GM12864 (cell line): Measurements from ENCODE around the gene RPL7A.

Source experiments
- DNase-seq: peaks from one replicate; pipeline ENCODE4 v3.0.0-alpha.2; 2011; ENCODE audit warnings: low read depth
- H3K4me3 ChIP-seq: 2 replicates; pipeline ENCODE4 v1.5.1; 2011; ENCODE audit warnings: mild to moderate bottlenecking, low read depth, low read length, control low read depth
- CTCF ChIP-seq: IDR thresholded peaks from 2 replicates; pipeline ENCODE4 v1.5.1; 2011; ENCODE audit warnings: low read depth, mild to moderate bottlenecking, moderate library complexity, low read length, control low read depth, inconsistent platforms; ENCODE audit errors: missing control alignments

RPL7A gene

GRCh38 chr9:133382507-133383141 lies 34.6 kb downstream of the RPL7A start:
- no peak for TF ChIP-seq CTCF
- no peak for DNase-seq

DNA sequence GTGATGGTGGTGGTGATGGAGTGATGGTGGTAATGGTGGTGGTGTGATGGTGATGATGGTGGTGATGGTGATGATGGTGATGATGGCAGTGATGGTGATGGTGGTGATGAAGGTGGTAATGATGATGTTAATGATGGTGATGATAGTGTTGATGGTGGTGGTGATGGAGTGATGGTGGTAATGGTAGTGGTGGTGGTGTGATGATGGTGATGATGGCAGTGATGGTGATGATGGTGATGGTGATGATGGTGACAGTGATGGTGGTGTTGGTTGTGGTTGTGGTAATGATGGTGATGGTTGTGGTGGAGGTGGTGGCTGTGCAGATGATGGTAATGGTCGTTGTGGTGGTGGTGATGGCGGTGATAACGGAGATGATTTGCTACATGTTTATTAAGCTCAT lies 35.4 kb downstream of the RPL7A start:
- no peak for TF ChIP-seq CTCF
- no peak overlapping the region for H3K4me3 ChIP-seq
- DNase-seq = no peak

More at GRCh38 chr9:133382507-133383141, 34.6 kb downstream of the RPL7A start:
- no peak overlapping the region for H3K4me3 ChIP-seq

DNA sequence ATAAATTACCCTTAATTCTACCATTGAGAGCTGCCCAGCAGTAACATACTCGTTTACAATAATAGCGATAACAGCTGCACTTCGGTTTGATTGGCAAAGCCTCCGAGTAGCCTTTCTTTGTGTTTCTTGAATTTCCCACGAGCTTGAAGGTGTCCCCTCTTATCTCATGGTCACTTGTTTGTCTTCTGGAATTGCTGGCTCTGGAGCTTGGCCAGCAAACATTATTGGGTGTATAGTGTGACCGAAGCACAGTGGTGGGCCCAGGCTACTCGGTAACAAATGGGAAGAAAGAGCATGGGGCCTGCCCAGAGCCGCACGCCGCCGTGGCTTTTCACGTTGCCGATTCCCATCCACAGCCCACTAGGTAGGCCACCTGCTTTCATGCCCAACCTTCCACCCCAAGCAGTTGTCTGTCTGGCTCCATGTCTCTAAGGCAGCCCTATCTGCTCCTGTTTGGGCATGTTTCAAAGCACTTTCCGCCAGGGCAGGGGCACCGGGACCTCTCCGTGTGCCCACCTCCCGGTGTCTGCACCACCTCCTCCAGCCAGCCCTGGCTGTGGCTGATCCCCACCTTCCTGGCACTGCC lies 36.8 kb downstream of the RPL7A start:
- no peak for DNase-seq
- H3K4me3 ChIP-seq = no peak overlapping the region
- TF ChIP-seq CTCF = no peak

DNA sequence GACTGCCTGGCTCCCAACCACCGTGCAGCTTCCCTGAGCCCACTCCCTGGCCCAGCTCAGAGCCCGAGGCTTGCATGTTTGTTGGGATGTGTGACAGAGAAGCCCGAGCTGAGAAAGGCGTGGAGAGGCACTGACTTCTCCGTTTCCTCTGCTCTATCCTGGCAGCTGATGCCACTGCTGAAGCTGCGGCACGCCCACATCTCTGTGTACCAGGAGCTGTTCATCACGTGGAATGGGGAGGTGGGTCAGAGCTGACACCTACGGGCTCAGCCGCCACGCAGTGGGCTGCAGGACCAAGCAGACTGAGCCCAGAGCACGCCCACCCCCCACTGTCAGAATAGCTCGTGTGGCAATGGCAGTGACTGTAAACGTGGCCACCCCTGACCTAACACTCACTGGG lies 37.4 kb downstream of the RPL7A start:
- DNase-seq = no peak
- TF ChIP-seq CTCF = no peak
- no peak overlapping the region for H3K4me3 ChIP-seq

DNA sequence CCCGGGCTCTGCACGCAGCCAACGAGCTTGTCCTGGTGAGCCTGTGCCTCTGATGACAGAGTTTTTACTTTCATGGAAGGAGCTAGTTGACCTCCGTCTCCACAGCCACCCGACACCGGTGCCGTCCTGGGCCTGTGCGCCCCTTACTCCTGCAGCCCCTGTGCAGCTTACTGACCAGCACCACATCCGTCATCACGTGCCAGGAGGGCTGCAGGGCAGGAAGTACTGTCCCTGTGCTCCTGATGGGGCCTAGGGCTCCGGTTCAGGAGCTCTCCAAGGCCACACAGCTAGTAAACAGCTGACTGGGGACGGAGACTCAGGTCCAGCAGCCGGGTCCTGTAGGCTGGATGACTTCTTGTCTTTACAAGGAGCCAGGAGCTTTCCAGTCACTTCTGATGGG lies 38.3 kb downstream of the RPL7A start:
- TF ChIP-seq CTCF = no peak
- H3K4me3 ChIP-seq = no peak overlapping the region
- DNase-seq = no peak

DNA sequence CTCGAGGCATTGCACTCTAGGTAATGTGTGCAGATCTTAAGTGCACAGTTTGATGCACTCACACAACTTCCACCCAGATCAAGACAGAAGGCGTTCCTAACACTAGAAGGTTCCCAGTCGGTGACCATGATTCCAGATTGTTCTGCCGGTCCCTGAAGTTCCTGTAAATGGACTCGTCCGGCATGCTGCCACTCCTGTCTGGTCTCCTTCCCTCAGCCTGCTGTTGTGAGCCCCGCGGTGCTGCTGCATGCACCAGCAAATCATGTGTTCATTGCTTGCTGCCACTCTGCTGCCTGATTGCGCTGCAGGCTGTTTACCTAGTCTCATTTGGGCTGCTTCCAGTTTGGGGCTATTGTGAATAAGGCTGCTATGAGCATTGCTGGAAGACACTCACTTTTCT lies 39.7 kb downstream of the RPL7A start:
- H3K4me3 ChIP-seq = no peak overlapping the region
- no peak for TF ChIP-seq CTCF
- DNase-seq = no peak

GRCh38 chr9:133389025-133389557 lies 41.1 kb downstream of the RPL7A start:
- no peak for TF ChIP-seq CTCF

More at GRCh38 chr9:133389025-133389557, 41.1 kb downstream of the RPL7A start:
- DNase-seq = no peak
- H3K4me3 ChIP-seq = no peak overlapping the region
